ENCODE data around the gene RFK.

RFK gene

DNA sequence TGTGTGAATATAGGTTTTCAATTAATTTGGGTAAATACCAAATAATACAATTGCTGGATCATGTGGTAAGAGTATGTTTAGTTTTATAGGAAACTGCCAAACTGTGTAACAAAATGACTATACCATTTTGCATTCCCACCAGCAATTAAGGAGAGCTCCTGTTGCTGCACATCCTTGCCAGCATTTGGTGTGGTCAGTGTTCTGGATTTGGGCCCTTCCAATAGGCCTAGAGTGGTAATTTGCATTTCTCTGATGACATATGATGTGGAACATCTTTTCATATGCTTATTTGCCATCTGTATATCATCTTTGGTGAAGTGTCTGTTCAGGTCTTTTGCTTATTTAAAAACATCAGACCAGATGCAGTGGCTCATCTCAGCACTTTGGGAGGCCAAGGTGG, 11.6 kb upstream of the RFK start:
- no peak for DNase-seq

- no peak for DNase-seq
Measured at GRCh38 chr9:76405340-76405739, 11.1 kb upstream of the RFK start.

GRCh38 chr9:76404401-76404800, 10.2 kb upstream of the RFK start:
- DNase-seq: no peak

DNA sequence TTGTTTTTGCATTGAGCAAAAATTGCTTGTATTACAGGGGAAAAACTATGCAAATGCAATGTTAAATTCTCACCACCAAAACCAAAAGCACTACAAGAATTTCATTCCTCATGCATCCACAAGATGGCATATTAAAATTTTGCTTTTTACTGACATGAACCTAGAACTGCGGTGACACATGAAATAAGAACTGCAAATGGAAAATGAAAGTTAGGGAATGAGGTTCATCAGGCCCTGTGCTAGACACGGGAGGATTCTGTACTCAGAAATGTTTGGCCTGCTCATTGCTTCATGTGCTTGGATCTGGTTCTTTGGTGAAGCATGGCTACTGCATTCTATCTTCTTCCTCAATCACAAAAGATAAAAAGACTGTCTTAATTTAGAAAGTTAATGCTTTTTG, 9.1 kb upstream of the RFK start:
- DNase-seq: no peak

GRCh38 chr9:76401580-76402354, 7.5 kb upstream of the RFK start:
- no peak for DNase-seq

GRCh38 chr9:76401176-76401575, 7.0 kb upstream of the RFK start:
- no peak for DNase-seq

DNA sequence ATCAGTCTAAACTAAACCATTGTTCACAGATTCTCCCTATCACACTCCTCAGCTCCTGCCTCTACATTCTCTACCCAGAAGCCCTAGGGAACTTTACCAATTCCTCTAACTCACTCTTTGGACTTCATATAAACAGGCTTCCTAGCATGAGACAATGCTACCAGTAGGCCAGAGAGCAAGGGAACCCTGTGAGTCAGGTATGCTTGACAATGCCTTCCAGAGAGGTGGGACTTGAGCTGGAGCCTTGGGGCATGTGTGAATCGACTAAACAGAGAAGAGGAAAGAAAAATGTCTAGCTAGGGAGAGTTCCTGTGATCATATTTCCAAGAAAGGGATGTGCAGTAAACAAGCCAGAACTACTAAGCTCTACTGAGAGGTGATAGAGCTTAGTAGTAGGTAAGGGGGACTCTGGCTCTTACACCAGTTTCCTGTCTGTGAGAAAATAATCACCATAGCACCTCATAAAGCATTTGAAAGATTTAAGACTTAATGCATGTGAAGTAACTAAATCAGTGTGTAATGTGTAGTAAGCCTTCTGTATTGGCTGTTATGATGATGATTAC, 6.4 kb upstream of the RFK start:
- DNase-seq: no peak

- no peak for DNase-seq
Measured at GRCh38 chr9:76399856-76400255, 5.6 kb upstream of the RFK start.

DNA sequence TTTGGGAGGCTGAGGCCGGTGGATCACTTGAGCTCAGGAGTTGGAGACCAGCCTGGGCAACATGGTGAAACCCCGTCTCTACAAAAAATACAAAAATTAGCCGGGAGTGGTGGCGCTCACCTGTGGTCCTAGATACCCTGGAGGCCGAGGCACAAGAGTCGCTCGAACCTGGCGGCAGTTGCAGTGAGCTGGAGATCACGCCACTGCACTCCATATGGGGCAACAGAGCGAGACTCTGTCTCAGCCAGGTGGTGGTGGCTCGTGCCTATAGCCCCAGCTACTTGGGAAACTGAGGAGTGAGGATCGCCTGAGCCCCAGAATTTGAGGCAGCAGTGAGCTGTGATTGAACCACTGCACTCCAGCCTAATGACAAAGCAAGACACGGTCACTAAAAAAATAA, 2.4 kb upstream of the RFK start:
- DNase-seq: no peak

DNA sequence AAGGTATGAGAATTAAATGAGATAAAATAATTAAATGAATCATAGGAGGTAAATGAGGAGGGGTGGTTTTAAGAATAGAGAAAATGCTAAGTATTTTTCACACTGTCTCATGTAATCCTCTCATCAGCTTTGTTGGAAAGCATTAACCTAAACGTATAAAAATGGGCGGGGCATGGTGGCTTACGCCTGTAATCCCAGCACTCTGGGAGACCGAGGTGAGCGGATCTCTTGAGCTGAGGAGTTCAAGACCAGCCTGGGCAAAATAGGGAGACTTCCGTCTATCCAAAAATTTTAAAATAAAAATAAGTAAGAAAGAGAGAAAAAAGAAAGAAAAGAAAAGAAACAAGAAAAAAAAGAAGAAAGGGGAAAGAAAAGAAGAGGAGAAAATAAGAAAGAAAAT, 1.9 kb upstream of the RFK start:
- no peak for DNase-seq

GRCh38 chr9:76395381-76395780, 1.2 kb upstream of the RFK start:
- no peak for DNase-seq

GRCh38 chr9:76394960-76395252, 680 bp upstream of the RFK start:
- DNase-seq: no peak

- no peak for DNase-seq
Measured at GRCh38 chr9:76390656-76391055, 3.6 kb downstream of the RFK start.

DNA sequence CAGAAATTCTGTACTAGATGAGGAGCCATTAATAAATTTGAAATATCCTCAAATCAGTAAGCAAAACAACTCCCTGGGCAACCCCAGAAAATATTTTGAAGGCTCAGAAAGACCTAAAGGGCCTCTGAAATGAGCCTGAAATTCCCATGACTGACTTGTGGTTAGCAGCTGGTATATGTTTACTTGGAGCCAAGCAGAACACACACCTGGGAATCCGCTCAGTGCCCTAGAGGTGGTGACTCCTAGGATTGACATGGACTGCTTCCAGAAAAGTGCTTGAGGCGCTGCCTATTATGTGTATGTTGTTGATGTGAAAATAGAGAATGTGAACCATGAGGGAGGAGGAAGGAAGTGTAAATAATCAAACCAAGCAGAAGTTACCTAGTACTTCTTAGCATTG, 14.7 kb downstream of the RFK start:
- DNase-seq: no peak

- DNase-seq: no peak
Measured at GRCh38 chr9:76378367-76379073, 15.7 kb downstream of the RFK start.

DNA sequence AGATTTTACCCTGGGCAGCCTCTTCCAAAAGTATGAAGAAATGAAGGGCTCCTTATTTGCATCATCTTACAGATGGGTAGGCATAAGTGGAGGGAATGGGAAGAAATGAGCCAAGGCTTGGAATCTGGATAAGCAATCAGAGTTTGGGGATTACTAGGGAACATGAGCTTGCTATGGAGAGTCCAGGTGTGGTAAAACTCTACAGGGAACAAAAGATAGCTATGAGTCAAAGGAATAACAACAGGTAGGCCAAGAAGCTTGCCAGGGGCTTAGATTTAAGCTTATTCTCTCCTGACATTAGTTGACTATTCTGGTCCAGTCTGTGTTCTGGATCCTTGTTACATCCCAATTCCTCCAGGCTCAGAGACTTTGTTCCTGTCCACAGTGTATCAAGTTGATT, 16.4 kb downstream of the RFK start:
- no peak for DNase-seq

DNA sequence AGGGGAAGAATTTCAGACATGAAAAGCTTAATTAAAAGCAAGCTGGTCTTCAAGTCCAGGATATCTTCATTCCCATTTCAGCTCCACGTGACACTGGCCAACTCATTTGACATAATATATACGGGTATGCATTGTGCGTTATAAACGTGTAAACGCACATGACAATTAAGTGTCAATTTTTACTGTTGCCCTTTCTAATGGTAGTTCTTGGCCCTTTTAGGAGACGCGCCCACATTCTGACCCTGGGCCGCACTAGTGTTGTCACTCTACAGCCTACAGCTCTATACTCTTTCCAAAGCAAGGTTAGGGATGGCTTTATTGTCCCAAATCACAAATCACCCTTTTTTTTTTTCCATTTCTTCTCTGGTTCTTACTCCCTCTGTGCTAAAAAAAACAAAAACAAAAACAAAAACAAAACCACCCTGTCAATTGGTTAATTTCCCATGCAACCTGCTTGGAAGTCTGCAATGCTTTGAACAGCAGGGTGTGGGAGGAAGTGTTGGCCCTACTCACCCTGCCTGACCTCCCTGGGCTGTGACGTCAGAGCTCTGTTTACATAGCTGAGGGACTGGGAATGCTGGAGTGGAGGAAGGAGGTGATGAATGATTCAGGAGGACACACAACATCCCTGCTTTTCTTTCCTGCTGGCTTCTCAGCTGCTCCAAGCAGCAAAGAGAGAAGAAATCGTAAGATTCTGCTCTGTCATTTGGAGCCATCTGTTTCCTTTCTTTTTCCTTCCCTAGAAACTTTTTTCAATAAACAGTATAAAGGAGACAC, 19.3 kb downstream of the RFK start:
- DNase-seq: no peak

GRCh38 chr9:76373784-76374474, 20.3 kb downstream of the RFK start:
- DNase-seq: no peak

DNA sequence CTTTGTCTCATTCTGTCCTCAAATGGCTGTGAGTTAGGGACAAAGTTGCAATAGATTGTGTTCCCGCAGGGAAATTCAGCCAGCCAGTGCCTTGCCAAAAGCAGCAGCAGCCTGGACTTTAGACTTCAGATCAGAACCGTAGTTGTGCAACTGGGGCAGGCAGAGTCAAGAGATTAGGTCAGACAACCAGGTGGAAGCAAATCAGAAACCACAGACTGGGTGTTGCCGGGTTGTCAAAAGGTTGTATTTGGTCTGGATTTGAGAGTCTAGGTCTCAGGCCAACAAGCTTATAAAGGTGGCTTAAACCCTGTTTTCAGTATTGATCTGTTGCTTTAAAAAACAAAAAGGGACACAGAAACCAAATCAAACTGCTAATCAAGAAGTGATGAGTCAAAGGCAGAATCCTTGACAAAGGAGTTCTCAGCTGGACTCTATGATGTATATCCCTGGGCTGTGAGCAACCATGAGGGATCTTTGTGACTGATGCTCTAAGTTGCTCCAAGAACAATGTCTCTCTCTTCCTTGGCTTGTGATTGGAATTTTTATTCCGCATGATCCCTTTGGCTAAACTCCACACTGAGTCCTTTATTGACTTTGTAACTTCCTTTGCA, 20.9 kb downstream of the RFK start:
- DNase-seq: no peak

- no peak for DNase-seq
Measured at GRCh38 chr9:76372336-76372735, 21.9 kb downstream of the RFK start.

DNA sequence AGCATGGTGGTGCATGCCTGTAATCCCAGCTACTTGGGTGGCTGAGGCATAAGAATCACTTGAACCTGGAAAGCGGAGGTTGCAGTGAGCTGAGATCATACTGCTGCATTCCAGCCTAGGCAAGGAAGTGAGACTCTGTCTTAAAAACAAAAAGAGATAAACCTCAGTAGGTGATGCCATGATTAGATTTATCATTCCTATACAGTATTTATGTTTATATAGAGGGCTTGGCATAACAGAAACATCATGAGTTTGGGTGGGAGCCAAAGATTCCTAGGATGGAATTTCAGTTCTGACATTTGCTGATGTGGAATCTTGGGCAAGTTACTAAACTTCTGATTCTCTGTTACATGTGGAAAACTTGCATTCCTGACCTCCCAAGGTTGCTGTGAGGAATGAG, 22.3 kb downstream of the RFK start:
- no peak for DNase-seq

GRCh38 chr9:76370396-76371023, 23.7 kb downstream of the RFK start:
- no peak for DNase-seq

Data from NCI-H187 treated with DMSO at 0.1 percent for 48 hours (cell line).